Measurements from ENCODE around the gene GPR45. TPM values are rescaled to one million over a fixed set of nuclear protein-coding genes. Genes with fewer than 3 reads are reported as not detected.

The GPR45 gene, protein sequence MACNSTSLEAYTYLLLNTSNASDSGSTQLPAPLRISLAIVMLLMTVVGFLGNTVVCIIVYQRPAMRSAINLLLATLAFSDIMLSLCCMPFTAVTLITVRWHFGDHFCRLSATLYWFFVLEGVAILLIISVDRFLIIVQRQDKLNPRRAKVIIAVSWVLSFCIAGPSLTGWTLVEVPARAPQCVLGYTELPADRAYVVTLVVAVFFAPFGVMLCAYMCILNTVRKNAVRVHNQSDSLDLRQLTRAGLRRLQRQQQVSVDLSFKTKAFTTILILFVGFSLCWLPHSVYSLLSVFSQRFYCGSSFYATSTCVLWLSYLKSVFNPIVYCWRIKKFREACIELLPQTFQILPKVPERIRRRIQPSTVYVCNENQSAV
- total RNA-seq (2022) (not detected in 2 replicates), Bru-seq, nascent RNA (not detected), BruChase-seq, experiment 1, labeled RNA remaining after a 6-hour chase (not detected), BruChase-seq, experiment 2, labeled RNA remaining after a 2-hour chase (not detected)
- long read RNA-seq = 0 reads

DNA sequence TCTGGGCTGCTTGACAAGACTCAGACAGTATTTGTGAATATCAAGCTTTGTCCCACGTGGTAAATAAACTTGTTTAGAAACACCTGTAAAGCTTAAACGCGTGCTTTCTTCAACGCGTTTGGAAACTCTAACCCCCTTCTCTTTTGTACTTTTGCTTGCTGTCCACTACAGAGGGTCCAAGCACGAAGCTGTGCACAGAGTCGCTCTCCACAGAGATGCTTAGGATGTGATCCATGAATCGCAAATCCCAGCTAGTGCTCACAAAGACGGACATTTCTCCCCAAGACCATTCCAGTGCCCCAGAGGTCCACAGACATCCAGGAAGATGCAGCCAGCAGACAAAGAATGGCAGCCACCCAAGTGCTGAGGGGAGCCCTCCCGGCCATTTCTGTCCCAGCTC is at the start of gene GPR45:
Gene GPR45 (plus strand): TSS at position 301 of the 400 bp plus-strand sequence. CDS start 116 bp downstream, outside the sequence.
- Mint-ChIP-seq H3K27me3 (ENCODE audit: insufficient read depth, unreplicated experiment) (no peaks in the 10 kb centered on the region), H3K4me1 (ENCODE audit: insufficient read depth, unreplicated experiment) (peaks cover 6% of the 10 kb centered on the region), H3K27ac (ENCODE audit: low read depth, unreplicated experiment) (no peak within 1 kb of the TSS), H3K9me3 (ENCODE audit: unreplicated experiment) (no peaks in the 10 kb centered on the region), H3K36me3 (ENCODE audit: insufficient read depth, unreplicated experiment) (no peaks in the 10 kb centered on the region), H3K4me3 (ENCODE audit: unreplicated experiment) (no peak within 1 kb of the TSS)
- ChIA-PET CTCF (interaction anchor here (0.6 to 17.3 kb wide), 4 partner anchors 19 to 127 kb away, joined by 3 to 420 read pairs (median 4); no protein-coding TSS in a partner anchor), POLR2A (interaction anchor here (1.3 kb wide), 1 partner anchor 28 kb away, joined by 3 read pairs; no protein-coding TSS in a partner anchor)
- BruUV-seq (replicated peaks) = no TSS peak
- intact Hi-C loops (cut with micrococcal nuclease) = no loop called here
- no peak for DNase-seq (ENCODE audit: unreplicated experiment)
- TF ChIP-seq, protein P1, sequence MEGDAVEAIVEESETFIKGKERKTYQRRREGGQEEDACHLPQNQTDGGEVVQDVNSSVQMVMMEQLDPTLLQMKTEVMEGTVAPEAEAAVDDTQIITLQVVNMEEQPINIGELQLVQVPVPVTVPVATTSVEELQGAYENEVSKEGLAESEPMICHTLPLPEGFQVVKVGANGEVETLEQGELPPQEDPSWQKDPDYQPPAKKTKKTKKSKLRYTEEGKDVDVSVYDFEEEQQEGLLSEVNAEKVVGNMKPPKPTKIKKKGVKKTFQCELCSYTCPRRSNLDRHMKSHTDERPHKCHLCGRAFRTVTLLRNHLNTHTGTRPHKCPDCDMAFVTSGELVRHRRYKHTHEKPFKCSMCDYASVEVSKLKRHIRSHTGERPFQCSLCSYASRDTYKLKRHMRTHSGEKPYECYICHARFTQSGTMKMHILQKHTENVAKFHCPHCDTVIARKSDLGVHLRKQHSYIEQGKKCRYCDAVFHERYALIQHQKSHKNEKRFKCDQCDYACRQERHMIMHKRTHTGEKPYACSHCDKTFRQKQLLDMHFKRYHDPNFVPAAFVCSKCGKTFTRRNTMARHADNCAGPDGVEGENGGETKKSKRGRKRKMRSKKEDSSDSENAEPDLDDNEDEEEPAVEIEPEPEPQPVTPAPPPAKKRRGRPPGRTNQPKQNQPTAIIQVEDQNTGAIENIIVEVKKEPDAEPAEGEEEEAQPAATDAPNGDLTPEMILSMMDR (IDR thresholded peaks at IDR 0.05; ENCODE audit: unreplicated experiment) = no peak

DNA sequence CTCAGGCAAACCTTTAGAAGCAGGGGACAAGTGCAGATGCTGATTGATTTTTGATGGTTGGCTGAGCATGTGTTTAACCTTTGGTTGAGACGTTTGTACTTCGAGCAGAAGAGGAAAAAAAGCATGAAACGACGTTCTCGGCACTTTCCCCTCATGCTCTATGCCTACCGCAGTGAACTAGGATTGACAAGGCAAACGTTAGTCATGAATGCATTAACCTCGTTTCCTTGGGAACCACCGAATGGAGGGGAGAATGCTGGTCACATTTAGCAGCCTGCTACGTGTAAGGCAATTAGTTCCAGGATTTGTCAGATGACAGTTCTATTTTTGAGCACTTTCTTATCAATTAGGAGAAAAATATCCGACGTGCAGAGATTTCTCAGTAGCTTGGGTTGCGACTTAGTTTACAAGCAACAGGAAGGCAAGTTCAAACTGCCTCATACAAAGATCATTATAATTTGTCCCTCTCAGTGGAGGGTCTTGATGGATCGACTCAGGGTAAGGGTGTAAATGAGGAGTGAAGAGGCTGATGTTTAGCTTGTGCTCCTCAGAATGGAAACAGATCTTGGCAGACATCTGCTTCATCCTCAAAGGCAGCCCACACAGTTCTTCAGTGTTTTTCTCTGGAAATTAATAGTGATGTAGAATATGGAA is 47.4 kb upstream of the GPR45 start:
- no TSS peak for BruUV-seq (replicated peaks)
- intact Hi-C loops (cut with micrococcal nuclease) = no loop called here
- Mint-ChIP-seq H3K4me3 (ENCODE audit: unreplicated experiment) (no peak overlapping the region), H3K27ac (ENCODE audit: low read depth, unreplicated experiment) (no peak overlapping the region), H3K4me1 (ENCODE audit: insufficient read depth, unreplicated experiment) (no peaks in the 10 kb centered on the region), H3K36me3 (ENCODE audit: insufficient read depth, unreplicated experiment) (peaks cover 5% of the 10 kb centered on the region), H3K9me3 (ENCODE audit: unreplicated experiment) (no peaks in the 10 kb centered on the region), H3K27me3 (ENCODE audit: insufficient read depth, unreplicated experiment) (peaks cover 36% of the 10 kb centered on the region)
- no peak for DNase-seq (ENCODE audit: unreplicated experiment)
- CTCF ChIA-PET = interaction anchor here (1.1 to 1.7 kb wide), 3 partner anchors 14 to 80 kb away, joined by 3 read pairs; no protein-coding TSS in a partner anchor
- TF ChIP-seq, protein P1 (IDR thresholded peaks at IDR 0.05; ENCODE audit: unreplicated experiment) = no peak
- POLR2A ChIA-PET = no interaction called here

DNA sequence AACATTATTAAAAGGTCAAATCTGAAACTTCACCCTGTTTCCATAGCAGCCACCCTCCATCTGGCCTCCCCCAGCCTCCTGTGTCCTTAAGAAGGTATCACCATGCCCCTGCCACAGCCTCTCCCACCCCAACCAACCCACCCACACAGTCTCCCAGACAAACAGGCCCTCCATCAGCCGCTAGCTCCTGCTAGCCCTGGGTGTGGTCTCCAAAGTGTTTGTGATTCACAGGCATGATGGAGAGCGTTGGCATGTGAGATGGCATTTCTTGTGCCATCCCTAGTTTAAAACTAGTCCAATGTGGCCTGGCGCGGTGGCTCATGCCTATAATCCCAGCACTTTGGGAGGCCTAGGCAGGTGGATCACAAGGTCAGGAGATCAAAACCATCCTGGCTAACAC is 44.9 kb upstream of the GPR45 start:
- no TSS peak for BruUV-seq (replicated peaks)
- no peak overlapping the region for H3K27ac Mint-ChIP-seq (ENCODE audit: low read depth, unreplicated experiment)
- no peak overlapping the region for H3K4me3 Mint-ChIP-seq (ENCODE audit: unreplicated experiment)
- ChIA-PET POLR2A (no interaction called here), CTCF (interaction anchor here (0.7 kb wide), 1 partner anchor 1350 kb away, joined by 3 read pairs; no protein-coding TSS in a partner anchor)
- H3K27me3 Mint-ChIP-seq (ENCODE audit: insufficient read depth, unreplicated experiment) = peaks cover 58% of the 10 kb centered on the region
- intact Hi-C loops (cut with micrococcal nuclease) = no loop called here
- no peaks in the 10 kb centered on the region for H3K4me1 Mint-ChIP-seq (ENCODE audit: insufficient read depth, unreplicated experiment)
- DNase-seq (ENCODE audit: unreplicated experiment) = no peak
- no peaks in the 10 kb centered on the region for H3K36me3 Mint-ChIP-seq (ENCODE audit: insufficient read depth, unreplicated experiment)
- TF ChIP-seq, protein P1 (IDR thresholded peaks at IDR 0.05; ENCODE audit: unreplicated experiment) = no peak
- no peaks in the 10 kb centered on the region for H3K9me3 Mint-ChIP-seq (ENCODE audit: unreplicated experiment)

DNA sequence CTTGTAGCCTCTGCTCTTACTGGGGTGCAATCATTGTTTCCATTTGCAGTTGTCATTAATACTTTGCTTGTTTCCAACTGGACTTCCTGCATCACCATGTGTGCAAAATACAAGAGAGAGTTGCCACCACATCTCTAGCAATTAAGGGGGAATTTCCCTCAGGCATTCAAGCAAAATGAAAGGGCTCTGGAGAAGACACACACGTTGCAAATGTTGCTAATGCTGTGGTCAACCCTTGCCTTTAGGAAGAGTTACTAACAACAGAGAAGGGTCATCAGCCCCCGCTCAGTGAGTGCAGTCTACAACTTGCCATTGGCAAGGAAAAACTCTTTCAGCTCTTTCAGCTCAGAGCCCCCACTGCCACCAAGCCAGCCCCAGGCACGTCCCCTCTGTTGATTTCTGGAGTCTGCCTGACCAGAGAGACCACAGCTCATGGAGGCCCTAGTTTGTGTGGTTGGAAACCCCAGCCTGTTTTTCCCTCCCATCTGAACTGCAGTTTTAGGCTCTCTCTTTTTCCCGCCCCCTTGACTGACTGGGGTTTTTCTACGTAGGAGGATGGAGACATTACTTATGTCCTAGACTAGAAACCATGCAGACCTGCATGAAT is 25.9 kb upstream of the GPR45 start:
- TF ChIP-seq, protein P1 (IDR thresholded peaks at IDR 0.05; ENCODE audit: unreplicated experiment) = no peak
- Mint-ChIP-seq H3K27ac (ENCODE audit: low read depth, unreplicated experiment) (no peak overlapping the region), H3K36me3 (ENCODE audit: insufficient read depth, unreplicated experiment) (no peaks in the 10 kb centered on the region), H3K9me3 (ENCODE audit: unreplicated experiment) (no peaks in the 10 kb centered on the region), H3K27me3 (ENCODE audit: insufficient read depth, unreplicated experiment) (peaks cover 2% of the 10 kb centered on the region), H3K4me3 (ENCODE audit: unreplicated experiment) (no peak overlapping the region), H3K4me1 (ENCODE audit: insufficient read depth, unreplicated experiment) (no peaks in the 10 kb centered on the region)
- no peak for DNase-seq (ENCODE audit: unreplicated experiment)
- CTCF ChIA-PET = interaction anchor here (0.6 to 1.5 kb wide), 2 partner anchors 34 to 36 kb away, joined by 3 read pairs; no protein-coding TSS in a partner anchor
- intact Hi-C loops (cut with micrococcal nuclease) = no loop called here
- POLR2A ChIA-PET = no interaction called here
- no TSS peak for BruUV-seq (replicated peaks)

Measured in MCF 10A (cell line).